Measurements from ENCODE around the gene PCDH10. TPM values are rescaled to one million over a fixed set of nuclear protein-coding genes. Genes with fewer than 3 reads are reported as not detected.
A peak's percentile ranks its signal among the peaks of the same experiment; 100 is the strongest.

The PCDH10 gene
- total RNA-seq, 4 donors from 2014 or later: 2.5 to 10.5 (median 3.5) TPM

GRCh38 chr4:133145758-133146573, 3.1 kb upstream of the PCDH10 start:
- Histone ChIP-seq H3K27ac (peak overlapping the region in 3 of 4 donors; percentile 4 to 80 (median 53)), H3K9me3 (no peaks in the 10 kb centered on the region), H3K27me3 (peaks cover 0 to 29% of the 10 kb centered on the region in 2 donors), H3K4me3 (peak overlapping the region; percentile 41 to 58 (median 50)), H3K4me1 (peaks cover 0 to 43% (median 3%) of the 10 kb centered on the region in 4 donors), H3K36me3 (no peaks in the 10 kb centered on the region)
- no peak for DNase-seq (ENCODE audit: low spot score in 2 of 2)
- whole genome bisulfite sequencing, 2 donors: 5 to 6% methylated on average over 10 of the region's 10 CpGs
- TF ChIP-seq POLR2A (IDR thresholded peaks at IDR 0.05) (no peak), CTCF (IDR thresholded peaks at IDR 0.05) (no peak), EP300 (IDR thresholded peaks at IDR 0.05) (no peak)

- H3K9me3 ChIP-seq: no peaks in the 10 kb centered on the region
- 0 to 2% methylated on average over 25 to 29 of the region's 29 CpGs for WGBS, 2 donors
- no peak for DNase-seq (ENCODE audit: low spot score in 2 of 2)
- peaks cover 0 to 50% (median 3%) of the 10 kb centered on the region in 4 donors for H3K4me1 ChIP-seq
- H3K27ac ChIP-seq: peak overlapping the region in 2 of 4 donors; percentile 53 to 80
- H3K27me3 ChIP-seq: peaks cover 0 to 36% of the 10 kb centered on the region in 2 donors
- TF ChIP-seq EP300 (IDR thresholded peaks at IDR 0.05) (no peak), CTCF (IDR thresholded peaks at IDR 0.05) (peak; percentile 66 to 95 (median 75))
- H3K4me3 ChIP-seq: peak overlapping the region; percentile 41 to 58 (median 50)
- H3K36me3 ChIP-seq: no peaks in the 10 kb centered on the region
Measured at GRCh38 chr4:133146574-133147241, 2.4 kb upstream of the PCDH10 start.

- Histone ChIP-seq H3K9me3 (no peaks in the 10 kb centered on the region), H3K27me3 (peaks cover 0 to 42% of the 10 kb centered on the region in 2 donors), H3K27ac (peak overlapping the region in 1 of 4 donors; percentile 77), H3K36me3 (no peaks in the 10 kb centered on the region), H3K4me3 (peak overlapping the region; percentile 41 to 58 (median 50)), H3K4me1 (peaks cover 0 to 57% (median 3%) of the 10 kb centered on the region in 4 donors)
- WGBS, 2 donors: 0 to 1% methylated on average over 23 of the region's 23 CpGs
- TF ChIP-seq CTCF (IDR thresholded peaks at IDR 0.05) (no peak), EP300 (IDR thresholded peaks at IDR 0.05) (no peak), POLR2A (IDR thresholded peaks at IDR 0.05) (no peak)
- DNase-seq (ENCODE audit: low spot score in 2 of 2): no peak
Measured at GRCh38 chr4:133147286-133147821, 1.7 kb upstream of the PCDH10 start.

- H3K4me1 ChIP-seq: peaks cover 0 to 63% (median 3%) of the 10 kb centered on the region in 4 donors
- no peak for DNase-seq (ENCODE audit: low spot score in 2 of 2)
Measured at GRCh38 chr4:133147921-133148689, 989 bp upstream of the PCDH10 start.

GRCh38 chr4:133149364-133149695, 236 bp downstream of the PCDH10 start:
- peak overlapping the region in 2 of 4 donors; percentile 61 to 77 for H3K27ac ChIP-seq
- WGBS, 2 donors: 2 to 3% methylated on average over 8 of the region's 8 CpGs
- peak in 1 of 2 donors; percentile 57 for TF ChIP-seq POLR2A (IDR thresholded peaks at IDR 0.05)
- TF ChIP-seq EP300 (IDR thresholded peaks at IDR 0.05): no peak
- no peaks in the 10 kb centered on the region for H3K36me3 ChIP-seq
- no peak for DNase-seq (ENCODE audit: low spot score in 2 of 2)
- peaks cover 0 to 69% (median 3%) of the 10 kb centered on the region in 4 donors for H3K4me1 ChIP-seq
- peaks cover 0 to 47% of the 10 kb centered on the region in 2 donors for H3K27me3 ChIP-seq
- H3K4me3 ChIP-seq: peak overlapping the region; percentile 41 to 58 (median 50)
- no peaks in the 10 kb centered on the region for H3K9me3 ChIP-seq

More at GRCh38 chr4:133147921-133148689, 989 bp upstream of the PCDH10 start:
- Histone ChIP-seq H3K36me3 (no peaks in the 10 kb centered on the region), H3K27ac (peak overlapping the region; percentile 26 to 77 (median 48)), H3K9me3 (no peaks in the 10 kb centered on the region), H3K4me3 (peak overlapping the region; percentile 41 to 58 (median 50)), H3K27me3 (peaks cover 0 to 44% of the 10 kb centered on the region in 2 donors)
- WGBS, 2 donors: 1 to 2% methylated on average over 47 to 54 of the region's 54 CpGs
- TF ChIP-seq POLR2A (IDR thresholded peaks at IDR 0.05): no peak
